T-helper 1 cell treated with Interleukin-12 subunit alpha and Interleukin-12 subunit beta and Interleukin-4 antibody, amounts not matched to agents 30 ng/mL and 1 ng/mL, for 36 hours (primary cell): ENCODE data around the gene MYCN. TPM values are rescaled to one million over a fixed set of nuclear protein-coding genes. Genes with fewer than 3 reads are reported as not detected.
"Not testable (repeated sequence)": the region's sequence is repeated elsewhere in the genome, so short reads cannot be mapped to it uniquely, and the experiment has no call there.

Experiments used
- intact Hi-C: fragments of 100-400 bp; cut with micrococcal nuclease; formaldehyde crosslinking; loops from one replicate; pipeline ENCODE4 v1.15.1; 2024
- total RNA-seq: library from RNA; stranded (reverse); gene quantifications from 2 replicates; pipeline ENCODE4 v1.2.3, GENCODE V29; 2022

Gene MYCN
- total RNA-seq, 1 donor from 2014 or later = not detected

DNA sequence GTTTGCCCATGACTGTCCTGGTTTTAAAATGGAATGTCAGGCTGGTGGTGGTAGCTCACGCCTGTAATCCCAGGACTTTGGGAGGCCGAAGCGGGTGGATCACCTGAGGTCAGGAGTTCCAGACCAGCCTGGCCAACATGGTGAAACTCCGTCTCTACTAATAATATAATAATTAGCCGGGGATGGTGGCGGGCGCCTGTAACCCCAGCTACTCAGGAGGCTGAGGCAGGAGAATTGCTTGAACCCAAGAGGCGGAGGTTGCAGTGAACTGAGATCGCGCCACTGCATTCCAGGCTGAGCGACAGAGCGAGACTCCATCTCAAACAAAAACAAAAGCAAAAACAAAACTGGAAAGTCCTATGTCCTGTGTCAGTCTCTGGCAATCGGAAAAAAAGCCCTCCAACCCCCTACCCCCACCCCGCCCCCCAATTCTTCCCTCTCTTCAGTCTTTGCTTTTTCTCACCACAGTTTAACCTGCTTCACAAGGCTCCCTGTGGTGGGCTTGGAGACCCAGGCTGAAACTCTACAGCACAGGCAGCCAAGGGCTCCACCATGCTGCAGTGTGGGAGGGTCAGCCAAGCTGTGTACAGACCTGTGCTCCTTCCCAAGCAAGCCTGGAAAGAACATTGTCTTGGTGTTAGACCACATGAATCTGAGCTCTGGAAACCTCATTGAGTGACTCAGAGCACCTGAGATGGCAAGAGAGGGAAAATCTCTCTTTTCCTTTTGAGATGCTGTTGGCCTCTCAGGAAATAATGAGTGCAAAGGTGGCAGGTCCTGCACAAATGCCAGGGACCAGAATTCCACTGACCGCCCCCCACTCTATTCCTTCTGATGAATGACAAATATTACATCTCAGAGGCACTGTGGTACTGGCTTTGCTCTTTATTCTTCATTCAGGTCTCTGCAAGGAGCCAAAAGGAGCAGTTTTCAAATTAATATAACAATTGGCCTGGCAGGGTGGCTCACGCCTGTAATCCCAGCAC, 16.7 kb downstream of the MYCN start:
- intact Hi-C loops = no loop called here

DNA sequence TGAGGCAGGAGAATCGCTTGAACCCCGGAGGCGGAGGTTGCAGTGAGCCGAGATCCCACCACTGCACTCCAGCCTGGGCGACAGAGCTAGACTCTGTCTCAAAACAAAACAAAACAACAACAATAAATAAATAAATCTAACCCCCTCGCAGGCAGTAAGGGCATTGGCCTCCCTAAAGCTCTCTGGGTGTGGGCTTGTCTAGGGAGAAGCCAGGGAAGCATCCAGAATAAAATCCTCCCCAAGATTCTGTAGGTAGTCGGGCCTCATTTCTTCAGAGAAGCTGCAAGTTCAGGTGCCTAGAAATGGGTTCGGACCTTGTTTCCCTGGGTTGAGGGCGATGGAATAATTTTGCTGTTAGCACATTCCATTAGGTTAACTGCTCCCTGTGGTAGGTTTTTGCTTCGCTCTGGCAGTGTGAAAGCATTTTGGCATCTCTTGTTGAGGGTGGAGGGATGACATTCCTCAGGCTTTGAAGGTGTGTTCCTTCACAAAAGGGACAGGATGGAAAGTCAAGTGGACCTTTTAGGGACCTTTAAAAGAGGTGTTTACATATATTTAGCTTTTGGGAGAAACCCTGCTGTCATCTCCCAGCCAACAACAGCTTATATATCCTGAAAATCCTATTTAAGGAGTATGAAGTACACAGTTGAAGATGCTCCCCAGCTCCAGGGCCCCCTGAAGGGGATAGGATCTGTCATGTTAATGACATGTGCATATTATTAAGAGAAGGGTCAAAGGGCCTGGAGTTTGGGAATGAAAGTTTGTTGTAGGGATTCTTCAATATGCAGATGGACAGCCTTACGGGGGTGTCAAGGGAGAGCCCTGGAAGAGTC, 17.7 kb downstream of the MYCN start:
- intact Hi-C loops = no loop called here

DNA sequence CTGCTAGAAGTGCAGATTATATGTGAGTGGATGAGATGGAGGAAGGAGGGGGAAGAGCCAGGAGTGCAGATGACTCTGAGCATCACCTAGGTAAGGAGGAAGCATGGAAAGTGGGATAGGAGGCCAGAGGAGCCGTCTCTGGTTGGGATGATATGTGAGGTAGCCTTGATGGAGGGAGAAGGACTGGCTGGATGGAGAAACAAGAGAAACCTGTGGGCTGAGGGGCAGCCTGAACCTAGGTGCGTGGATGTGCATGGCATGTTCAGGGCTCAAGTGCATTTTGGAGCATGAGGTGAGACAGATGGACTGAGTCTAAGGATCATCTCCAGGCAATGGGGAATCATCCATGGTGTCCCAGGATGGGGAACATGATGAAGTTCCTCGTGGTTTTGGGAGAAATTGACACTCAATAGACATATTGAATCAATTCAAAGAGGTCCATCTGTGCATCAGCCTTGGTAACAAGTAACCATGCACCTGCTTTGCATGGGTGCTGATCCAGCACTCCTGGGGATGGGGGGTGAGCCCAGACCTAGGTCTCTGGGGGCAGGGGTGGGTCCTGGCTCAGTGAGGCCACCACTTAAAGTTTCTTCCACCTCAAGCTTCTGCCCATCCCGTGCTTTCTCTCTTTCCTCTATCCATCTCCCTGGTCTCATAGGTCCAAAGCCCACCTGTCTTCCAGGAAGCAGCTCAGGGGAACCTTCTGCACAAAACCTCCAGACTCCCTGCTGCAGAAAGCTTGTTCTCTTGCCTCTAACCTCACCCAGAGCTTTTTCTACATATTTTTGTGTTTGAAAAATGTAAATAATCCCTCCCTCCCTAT, 19.2 kb downstream of the MYCN start:
- intact Hi-C loops = no loop called here

- intact Hi-C loops = not testable (repeated sequence)
Observed at GRCh38 chr2:15960154-15960520, 19.8 kb downstream of the MYCN start.

DNA sequence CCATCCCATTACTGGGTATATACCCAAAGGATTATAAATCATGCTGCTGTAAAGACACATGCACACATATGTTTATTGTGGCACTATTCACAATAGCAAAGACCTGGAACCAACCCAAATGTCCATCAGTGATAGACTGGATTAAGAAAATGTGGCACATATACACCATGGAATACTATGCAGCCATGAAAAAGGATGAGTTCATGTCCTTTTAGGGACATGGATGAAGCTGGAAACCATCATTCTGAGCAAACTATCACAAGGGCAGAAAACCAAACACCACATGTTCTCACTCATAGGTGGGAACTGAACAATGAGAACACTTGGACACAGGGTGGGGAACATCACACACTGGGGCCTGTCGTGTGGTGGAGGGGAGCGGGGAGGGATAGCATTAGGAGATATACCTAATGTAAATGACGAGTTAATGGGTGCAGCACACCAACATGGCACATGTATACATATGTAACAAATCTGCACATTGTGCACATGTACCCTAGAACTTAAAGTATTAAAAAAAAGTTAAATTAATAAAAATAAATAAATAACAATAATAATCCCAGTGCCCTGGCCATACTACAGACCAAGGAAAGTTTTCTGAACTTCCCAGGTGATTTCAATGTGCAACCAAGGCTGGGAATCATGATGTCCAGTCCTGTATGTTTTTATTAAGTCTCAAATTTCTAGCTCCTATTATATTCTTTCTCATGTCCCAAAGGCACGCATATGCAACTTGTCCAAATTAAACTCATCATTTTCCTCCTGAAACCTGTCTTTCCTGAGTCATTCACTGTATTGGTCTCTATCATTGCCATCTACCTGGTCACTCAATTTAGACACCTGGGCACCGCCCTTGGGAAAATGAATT, 23.0 kb downstream of the MYCN start:
- intact Hi-C loops = not testable (repeated sequence)

DNA sequence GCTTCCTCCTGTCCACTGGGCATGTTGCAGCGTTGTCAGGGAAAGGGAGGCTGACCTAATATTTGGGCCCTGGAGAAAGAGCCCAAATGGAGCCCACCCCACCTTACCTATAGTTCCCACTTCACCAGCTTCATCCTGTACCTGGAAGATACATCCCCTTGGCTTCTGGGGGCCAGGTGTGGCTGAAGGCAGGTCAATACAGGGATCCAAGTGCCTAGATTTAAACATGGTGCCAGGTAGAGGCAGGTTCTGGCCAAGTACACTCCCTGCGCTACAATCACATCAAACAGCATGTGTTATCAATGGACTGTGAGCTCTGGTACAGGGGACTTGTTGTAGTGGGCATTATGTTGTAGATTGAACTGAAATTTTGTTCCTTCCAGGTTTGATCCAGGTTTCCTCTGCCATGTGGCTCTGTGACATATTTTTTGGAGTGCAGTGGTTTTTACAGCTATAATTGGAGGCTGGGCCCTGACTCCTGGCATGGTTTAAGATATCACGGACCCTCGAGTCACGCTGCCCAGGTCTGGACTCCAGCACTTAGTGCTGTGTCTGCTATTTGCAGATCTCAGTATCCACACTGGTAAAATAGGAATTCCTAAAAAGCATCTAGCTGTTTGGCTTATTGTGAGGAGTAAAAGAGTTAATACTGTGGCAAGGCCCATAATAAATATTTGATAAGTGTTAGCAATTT, 23.8 kb downstream of the MYCN start:
- intact Hi-C loops = no loop called here

DNA sequence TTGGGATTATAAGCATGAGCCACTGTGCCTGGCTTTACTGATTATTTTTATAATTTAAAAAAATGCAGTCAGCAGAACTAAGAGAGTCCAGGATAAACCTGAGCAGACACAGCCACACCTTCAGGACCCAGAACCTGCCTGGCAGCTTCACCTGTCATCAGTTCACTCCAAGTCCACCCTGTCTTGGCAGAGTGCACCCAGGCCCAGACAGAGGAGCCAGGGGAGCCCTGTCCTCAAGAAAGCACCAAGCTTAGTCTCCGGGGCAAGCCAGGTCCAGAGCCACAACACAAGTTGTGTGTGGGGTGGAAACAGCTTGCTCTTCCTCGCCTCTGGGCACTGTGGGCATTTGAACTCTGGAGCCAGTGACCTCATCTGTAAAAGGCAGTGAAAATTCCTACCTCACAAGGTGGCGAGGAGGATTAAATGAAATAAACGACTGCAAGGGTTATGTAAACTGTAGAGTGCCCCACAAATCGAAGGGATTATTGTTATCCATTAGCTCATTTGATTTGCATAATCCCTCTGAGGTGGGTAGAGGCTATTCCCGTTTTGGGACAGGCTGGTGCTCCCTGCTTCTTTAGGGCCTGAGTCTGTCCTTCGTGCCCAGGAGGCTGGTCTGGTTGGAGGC, 24.7 kb downstream of the MYCN start:
- intact Hi-C loops = no loop called here

DNA sequence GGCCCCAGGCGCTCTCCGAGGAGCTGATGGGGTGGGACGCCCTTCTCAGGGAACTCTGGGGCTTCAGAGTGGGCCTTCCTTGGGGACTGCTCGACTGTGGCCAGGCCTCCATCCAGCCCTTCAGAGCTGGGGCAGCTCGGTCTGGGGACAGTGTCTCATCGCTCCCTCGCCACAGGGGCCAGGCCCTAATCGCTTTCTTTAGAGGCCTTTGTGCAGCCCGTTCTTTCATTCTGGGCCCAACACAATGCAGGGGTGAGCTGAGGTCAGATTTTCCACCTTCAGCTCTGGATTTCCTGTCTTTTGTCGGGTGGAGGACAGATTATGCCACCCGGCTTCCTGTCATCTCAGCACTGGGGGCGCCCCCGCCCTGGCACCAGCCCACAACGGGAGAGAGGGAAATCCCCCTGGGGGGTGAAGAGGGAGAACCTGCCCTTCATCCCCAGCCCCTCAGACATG, 25.2 kb downstream of the MYCN start:
- intact Hi-C loops = no loop called here

GRCh38 chr2:15967415-15968279, 27.3 kb downstream of the MYCN start:
- intact Hi-C loops = no loop called here

- intact Hi-C loops = no loop called here
Observed at GRCh38 chr2:15968280-15969178, 28.2 kb downstream of the MYCN start.

- intact Hi-C loops = no loop called here
Observed at GRCh38 chr2:15969214-15969613, 28.9 kb downstream of the MYCN start.

DNA sequence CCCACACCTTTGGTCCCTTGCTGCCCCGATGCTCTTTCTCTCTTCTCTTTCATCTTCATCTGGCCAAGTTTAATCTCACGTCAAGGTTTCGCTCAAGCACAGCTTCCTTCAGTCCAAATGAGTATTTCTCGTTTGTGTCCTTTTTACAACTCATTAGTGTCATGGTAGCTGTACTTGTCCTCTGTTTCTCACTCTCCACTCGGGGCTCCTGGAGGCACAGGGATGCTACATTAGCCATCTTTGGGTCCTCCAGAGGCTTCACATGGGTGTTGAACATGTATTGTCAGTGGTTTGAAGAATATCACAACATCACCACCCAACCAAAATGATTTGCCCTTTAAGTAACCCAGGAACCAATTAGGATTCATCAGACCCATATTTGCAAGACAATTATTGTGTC, 30.4 kb downstream of the MYCN start:
- intact Hi-C loops = no loop called here

DNA sequence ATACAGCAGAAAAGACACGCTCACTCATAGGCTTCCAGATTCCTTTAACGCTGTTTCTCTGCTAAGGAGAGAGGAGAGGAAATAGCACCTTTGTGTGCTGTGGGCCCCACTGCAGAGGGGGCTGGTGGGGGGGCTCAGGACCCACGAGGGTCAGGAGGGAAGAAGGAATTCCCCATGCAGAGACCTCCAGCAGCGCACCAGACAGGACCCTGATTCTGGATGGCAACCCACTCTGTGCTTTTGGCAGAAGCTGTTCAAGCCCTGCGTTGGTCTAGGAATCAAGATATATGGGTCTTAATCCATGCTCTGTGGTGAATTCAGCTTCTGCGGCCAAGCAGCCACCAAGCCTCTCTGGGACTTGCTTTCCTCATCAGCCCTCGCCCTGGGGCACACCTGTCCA, 31.0 kb downstream of the MYCN start:
- intact Hi-C loops = no loop called here

GRCh38 chr2:15971831-15972522, 31.6 kb downstream of the MYCN start:
- intact Hi-C loops = no loop called here

DNA sequence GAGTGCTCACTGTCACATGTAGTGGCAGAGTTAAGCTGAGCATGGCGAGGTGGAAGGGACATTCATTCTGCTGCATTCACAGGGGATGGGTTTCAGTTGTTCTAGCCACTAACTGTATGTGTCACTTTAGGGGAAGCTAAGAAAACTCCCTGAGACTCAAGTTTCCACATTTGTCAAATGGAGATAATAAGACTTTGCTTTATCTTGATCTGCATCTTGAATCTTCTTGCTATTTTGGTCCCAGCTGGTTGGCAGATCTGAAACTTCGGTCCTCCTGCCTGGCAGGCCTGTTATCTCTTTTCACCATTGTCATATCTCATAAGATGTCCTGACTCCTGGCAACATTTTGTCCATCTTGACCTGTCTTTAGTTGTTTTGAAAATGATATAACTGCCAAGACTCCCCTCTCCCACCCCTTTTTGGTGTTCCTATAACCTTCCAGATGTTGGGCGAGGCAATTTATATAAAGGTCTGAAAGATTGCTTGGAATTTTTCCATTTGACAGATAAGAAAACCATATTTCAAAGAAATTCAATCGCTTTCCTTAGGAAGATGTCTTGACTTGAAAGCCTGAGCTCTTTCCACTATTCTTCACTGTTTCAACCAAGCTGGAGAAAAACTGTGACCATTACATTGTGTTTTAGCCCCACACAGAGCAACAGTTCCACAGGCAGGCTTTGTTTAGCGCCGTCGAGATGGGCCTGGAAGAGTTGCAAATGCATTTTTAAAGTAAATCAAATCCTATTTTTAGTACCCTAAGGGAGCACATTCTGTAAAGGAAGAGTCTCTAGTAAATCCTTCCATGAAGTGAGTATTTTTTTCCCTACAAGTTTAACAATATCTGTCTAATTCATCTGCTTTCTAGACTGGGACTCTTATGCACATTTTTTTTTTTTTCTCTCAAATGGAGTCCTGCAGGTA, 33.4 kb downstream of the MYCN start:
- intact Hi-C loops = no loop called here
